ENCODE results near the gene MYT1.
A peak's percentile ranks its signal among the peaks of the same experiment; 100 is the strongest.
"Not testable (repeated sequence)": the region's sequence is repeated elsewhere in the genome, so short reads cannot be mapped to it uniquely, and the experiment has no call there.

The MYT1 gene

GRCh38 chr20:64164123-64164836, at the start of gene MYT1:
TSS of gene MYT1 (plus strand) at chr20:64164452. CDS start at chr20:64198862, 34,410 bp downstream.
- peaks cover 82 to 100% (median 94%) of the 10 kb centered on the region in 11 experiments for H3K27me3 ChIP-seq
- H4K20me1 ChIP-seq: peaks cover 0 to 60% (median 9%) of the 10 kb centered on the region in 11 experiments; a peak in 12 of 22 replicates
- no peaks in the 10 kb centered on the region for H3K9me3 ChIP-seq (replicated peaks in 1 of 11)
- no peak within 1 kb of the TSS for H3K9ac ChIP-seq
- no peak within 1 kb of the TSS for H3K4me3 ChIP-seq
- H3K4me2 ChIP-seq: no peak within 1 kb of the TSS
- no peak for TF ChIP-seq Cebpa-rat (IDR thresholded peaks at IDR 0.05)
- no peaks in the 10 kb centered on the region for H3K4me1 ChIP-seq
- H3K36me3 ChIP-seq: no peaks in the 10 kb centered on the region
- H3K27ac ChIP-seq: no peak within 1 kb of the TSS

GRCh38 chr20:64115171-64115911, 48.9 kb upstream of the MYT1 start:
- no peak overlapping the region for H3K4me2 ChIP-seq
- H3K4me1 ChIP-seq: peaks cover 19 to 52% (median 43%) of the 10 kb centered on the region in 10 experiments
- no peak overlapping the region for H3K27ac ChIP-seq
- peaks cover 0 to 7% (median 0%) of the 10 kb centered on the region in 11 experiments; a peak in 3 of 22 replicates for H3K27me3 ChIP-seq
- H3K36me3 ChIP-seq: no peaks in the 10 kb centered on the region
- no peak for TF ChIP-seq Cebpa-rat (IDR thresholded peaks at IDR 0.05)
- H4K20me1 ChIP-seq: peaks cover 0 to 29% (median 0%) of the 10 kb centered on the region in 11 experiments; a peak in 5 of 22 replicates
- no peak overlapping the region for H3K9ac ChIP-seq
- no peaks in the 10 kb centered on the region for H3K9me3 ChIP-seq (replicated peaks in 1 of 11)
- no peak overlapping the region for H3K4me3 ChIP-seq

- Histone ChIP-seq H3K9ac (no peak overlapping the region), H3K27me3 (peaks cover 0 to 7% (median 0%) of the 10 kb centered on the region in 11 experiments; a peak in 3 of 22 replicates), H3K4me2 (no peak overlapping the region), H3K4me3 (no peak overlapping the region), H3K4me1 (peaks cover 19 to 51% (median 43%) of the 10 kb centered on the region in 10 experiments), H3K27ac (no peak overlapping the region), H3K36me3 (no peaks in the 10 kb centered on the region), H3K9me3 (replicated peaks in 1 of 11) (no peaks in the 10 kb centered on the region), H4K20me1 (peaks cover 0 to 29% (median 0%) of the 10 kb centered on the region in 11 experiments; a peak in 5 of 22 replicates)
- no peak for TF ChIP-seq Cebpa-rat (IDR thresholded peaks at IDR 0.05)
Observed at GRCh38 chr20:64116016-64116415, 48.2 kb upstream of the MYT1 start.

- Histone ChIP-seq H3K9ac (no peak overlapping the region), H3K36me3 (no peaks in the 10 kb centered on the region), H3K27ac (no peak overlapping the region), H4K20me1 (peaks cover 0 to 25% (median 0%) of the 10 kb centered on the region in 11 experiments; a peak in 5 of 22 replicates), H3K4me2 (no peak overlapping the region), H3K4me1 (peaks cover 15 to 50% (median 44%) of the 10 kb centered on the region in 10 experiments), H3K4me3 (no peak overlapping the region), H3K27me3 (peaks cover 0 to 7% (median 0%) of the 10 kb centered on the region in 11 experiments; a peak in 3 of 22 replicates), H3K9me3 (replicated peaks in 1 of 11) (no peaks in the 10 kb centered on the region)
- no peak for TF ChIP-seq Cebpa-rat (IDR thresholded peaks at IDR 0.05)
Observed at GRCh38 chr20:64116541-64117431, 47.5 kb upstream of the MYT1 start.

GRCh38 chr20:64117432-64117777, 46.8 kb upstream of the MYT1 start:
- H3K9me3 ChIP-seq (replicated peaks in 1 of 11); H3K4me2 ChIP-seq; H3K4me3 ChIP-seq; H3K27ac ChIP-seq; H3K9ac ChIP-seq; H3K36me3 ChIP-seq; H3K27me3 ChIP-seq: not testable (repeated sequence)
- Histone ChIP-seq H3K4me1 (peaks cover 9 to 44% (median 38%) of the 10 kb centered on the region in 10 experiments), H4K20me1 (peaks cover 0 to 19% (median 0%) of the 10 kb centered on the region in 11 experiments; a peak in 4 of 22 replicates)

- Histone ChIP-seq H4K20me1 (peaks cover 0 to 7% (median 0%) of the 10 kb centered on the region in 11 experiments; a peak in 2 of 22 replicates), H3K9me3 (replicated peaks in 1 of 11) (no peaks in the 10 kb centered on the region), H3K4me2 (peak overlapping the region in 5 of 11 experiments; percentile 73 to 86 (median 77); a peak in 6 of 22 replicates), H3K36me3 (no peaks in the 10 kb centered on the region), H3K27ac (0 out of 22 replicates have a peak overlapping the region, but pooled peaks of 1 of the 11 experiments have one; percentile 26), H3K4me3 (no peak overlapping the region), H3K27me3 (peaks cover 0 to 7% (median 0%) of the 10 kb centered on the region in 11 experiments; a peak in 3 of 22 replicates), H3K4me1 (peaks cover 0 to 25% (median 22%) of the 10 kb centered on the region in 10 experiments; a peak in 17 of 20 replicates), H3K9ac (0 out of 22 replicates have a peak overlapping the region, but pooled peaks of 2 of the 11 experiments have one; percentile 19 to 36)
- TF ChIP-seq Cebpa-rat (IDR thresholded peaks at IDR 0.05): no peak
Observed at GRCh38 chr20:64119301-64119680, 45.0 kb upstream of the MYT1 start.

- no peak for TF ChIP-seq Cebpa-rat (IDR thresholded peaks at IDR 0.05)
- Histone ChIP-seq H3K4me3 (peak overlapping the region in 8 of 10 experiments; percentile 10 to 56 (median 36); a peak in 7 of 20 replicates), H3K4me2 (peak overlapping the region; percentile 70 to 86 (median 78)), H4K20me1 (peaks cover 0 to 7% (median 0%) of the 10 kb centered on the region in 11 experiments; a peak in 2 of 22 replicates), H3K27ac (peak overlapping the region in 5 of 11 experiments; percentile 4 to 36 (median 26); a peak in 4 of 22 replicates), H3K36me3 (no peaks in the 10 kb centered on the region), H3K9ac (peak overlapping the region in 8 of 11 experiments; percentile 17 to 55 (median 37); a peak in 6 of 22 replicates), H3K27me3 (peaks cover 0 to 7% (median 0%) of the 10 kb centered on the region in 11 experiments; a peak in 2 of 22 replicates), H3K4me1 (peaks cover 0 to 25% (median 22%) of the 10 kb centered on the region in 10 experiments; a peak in 17 of 20 replicates), H3K9me3 (replicated peaks in 1 of 11) (no peaks in the 10 kb centered on the region)
Observed at GRCh38 chr20:64119681-64120341, 44.4 kb upstream of the MYT1 start.

GRCh38 chr20:64121586-64121985, 42.7 kb upstream of the MYT1 start:
- Histone ChIP-seq H3K4me1 (peaks cover 0 to 25% (median 22%) of the 10 kb centered on the region in 10 experiments; a peak in 17 of 20 replicates), H3K27ac (no peak overlapping the region), H3K9ac (peak overlapping the region in 3 of 11 experiments; percentile 6 to 35 (median 32); a peak in 2 of 22 replicates), H3K4me2 (peak overlapping the region in 6 of 11 experiments; percentile 18 to 86 (median 76); a peak in 10 of 22 replicates), H3K36me3 (no peaks in the 10 kb centered on the region), H4K20me1 (peaks cover 0 to 4% (median 0%) of the 10 kb centered on the region in 11 experiments; a peak in 1 of 22 replicates), H3K27me3 (peaks cover 0 to 7% (median 0%) of the 10 kb centered on the region in 11 experiments; a peak in 2 of 22 replicates), H3K9me3 (replicated peaks in 1 of 11) (no peaks in the 10 kb centered on the region), H3K4me3 (no peak overlapping the region)
- no peak for TF ChIP-seq Cebpa-rat (IDR thresholded peaks at IDR 0.05)

- not testable (repeated sequence) for H3K36me3 ChIP-seq; H3K27ac ChIP-seq; H4K20me1 ChIP-seq; H3K27me3 ChIP-seq; H3K4me2 ChIP-seq; H3K4me3 ChIP-seq; H3K9ac ChIP-seq; H3K9me3 ChIP-seq (replicated peaks in 1 of 11)
- peaks cover 0 to 25% (median 22%) of the 10 kb centered on the region in 10 experiments; a peak in 17 of 20 replicates for H3K4me1 ChIP-seq
Observed at GRCh38 chr20:64122927-64123326, 41.3 kb upstream of the MYT1 start.

- not testable (repeated sequence) for H3K9ac ChIP-seq; H3K4me2 ChIP-seq; H3K4me3 ChIP-seq; H3K27me3 ChIP-seq; H3K36me3 ChIP-seq; H4K20me1 ChIP-seq; H3K9me3 ChIP-seq (replicated peaks in 1 of 11); H3K27ac ChIP-seq
- H3K4me1 ChIP-seq: peaks cover 0 to 25% (median 22%) of the 10 kb centered on the region in 10 experiments; a peak in 17 of 20 replicates
Observed at GRCh38 chr20:64123517-64123916, 40.7 kb upstream of the MYT1 start.

Data from BLaER1 treated with 17β-estradiol and CSF1 and Interleukin-3, amounts not matched to agents 10 nM and 100 nM (cell line).